Measurements from ENCODE around the gene ITSN1.

ITSN1 gene

DNA sequence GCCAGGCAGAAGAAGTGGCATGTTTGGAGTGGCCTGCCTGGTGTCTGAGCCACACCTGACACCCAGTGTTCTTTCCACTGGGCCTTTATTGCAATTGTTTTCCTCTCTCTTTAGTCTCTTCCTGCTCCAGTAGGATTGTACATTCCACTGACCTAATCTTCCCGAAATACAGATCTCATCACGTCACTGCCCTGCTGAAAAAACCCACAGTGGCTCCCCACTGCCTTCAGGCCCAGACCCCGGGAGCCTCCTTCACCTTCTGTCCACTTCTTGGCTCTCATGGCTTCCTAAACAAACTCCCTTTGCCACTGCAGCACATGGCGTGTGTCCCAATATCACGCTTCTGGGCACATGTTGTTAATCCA is 298.6 kb downstream of the ITSN1 start:
- no peak for DNase-seq

DNA sequence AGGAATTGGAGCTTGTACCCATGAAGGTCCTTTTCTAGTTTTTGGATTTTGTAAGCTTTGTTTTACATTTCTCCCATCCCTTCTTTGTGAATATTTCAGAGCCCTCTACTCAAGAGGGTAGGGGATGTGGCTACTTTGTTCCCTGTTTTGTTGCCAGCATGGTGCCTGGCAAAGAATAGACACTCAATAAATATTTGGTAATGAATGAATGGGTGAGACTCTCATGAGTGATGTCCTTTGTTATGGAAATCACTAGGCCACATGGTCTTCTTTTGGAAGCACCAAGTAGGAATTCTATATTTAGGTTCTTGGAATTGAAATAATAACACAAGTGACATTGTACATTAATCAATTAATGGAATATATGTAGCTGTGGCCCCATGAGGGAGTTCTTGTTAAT is 300.1 kb downstream of the ITSN1 start:
- DNase-seq = no peak

DNA sequence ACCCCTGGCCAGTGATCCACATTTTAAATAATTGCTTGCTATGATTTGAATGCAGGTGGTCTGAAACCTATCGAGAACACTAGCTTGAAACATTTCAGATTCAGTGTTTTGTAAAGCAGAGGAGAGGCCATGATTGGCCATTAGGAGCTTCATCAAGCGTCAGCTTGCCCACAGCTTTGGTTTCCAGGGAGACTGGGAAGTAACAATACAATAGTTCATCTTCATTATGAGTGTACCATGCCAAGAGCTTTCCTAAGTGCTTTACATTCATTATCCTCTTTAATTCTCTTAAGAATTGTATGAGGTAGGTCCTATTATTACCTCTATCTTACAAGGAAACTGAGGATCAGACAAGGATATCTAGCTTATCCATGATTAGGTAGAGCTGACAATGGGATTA is 301.0 kb downstream of the ITSN1 start:
- DNase-seq = no peak

DNA sequence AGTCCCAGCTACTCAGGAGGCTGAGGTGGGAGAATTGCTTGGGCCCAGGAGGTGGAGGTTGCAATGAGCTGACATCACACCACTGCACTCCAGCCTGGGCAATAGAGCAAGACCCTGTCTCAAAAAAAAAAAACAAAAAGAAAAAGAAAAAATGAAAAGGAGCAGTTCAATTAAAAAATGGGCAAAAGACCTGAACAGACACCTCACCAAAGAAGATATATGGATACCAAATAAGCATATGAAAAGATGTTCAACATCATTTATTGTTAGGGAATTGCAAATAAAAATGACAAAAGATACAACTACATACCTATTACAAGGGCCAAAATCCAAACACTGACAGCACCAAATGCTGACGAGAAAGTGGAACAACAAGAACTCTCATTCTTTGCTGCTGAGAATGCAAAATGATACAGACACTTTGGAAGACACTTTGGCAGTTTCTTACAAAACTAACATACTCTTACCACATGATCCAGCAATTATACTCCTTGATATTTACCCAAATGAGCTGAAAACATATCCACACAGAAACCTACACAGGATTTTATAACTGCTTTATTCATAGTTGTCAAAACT is 302.0 kb downstream of the ITSN1 start:
- no peak for DNase-seq

DNA sequence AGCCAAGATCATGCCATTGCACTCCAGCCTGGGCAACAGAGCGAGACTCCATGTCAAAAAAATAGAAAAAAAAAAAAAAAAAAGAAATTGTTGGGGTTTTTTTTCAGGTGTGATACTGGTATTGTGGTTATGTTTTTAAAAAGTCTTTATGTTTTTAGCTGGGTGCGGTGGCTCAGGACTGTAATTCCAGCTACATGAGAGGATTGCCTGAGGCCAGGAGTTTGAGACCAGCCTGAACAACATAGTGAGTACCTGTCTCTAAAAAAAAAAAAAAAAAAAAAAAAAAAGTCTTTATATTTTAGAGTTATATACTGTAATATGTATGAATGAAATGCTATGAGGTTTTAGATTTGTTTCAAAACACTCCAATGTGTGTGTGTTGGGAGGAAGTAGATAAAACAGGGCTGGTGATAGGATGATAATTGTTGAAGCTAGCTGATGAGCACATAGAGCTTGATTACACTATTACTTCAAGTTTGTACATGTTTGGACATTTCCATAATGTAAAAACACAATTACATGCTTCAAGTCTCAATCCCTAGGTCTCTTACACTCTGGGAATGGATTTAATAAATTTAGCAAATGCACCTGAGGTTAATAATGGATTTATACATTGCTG is 303.5 kb downstream of the ITSN1 start:
- DNase-seq = no peak

DNA sequence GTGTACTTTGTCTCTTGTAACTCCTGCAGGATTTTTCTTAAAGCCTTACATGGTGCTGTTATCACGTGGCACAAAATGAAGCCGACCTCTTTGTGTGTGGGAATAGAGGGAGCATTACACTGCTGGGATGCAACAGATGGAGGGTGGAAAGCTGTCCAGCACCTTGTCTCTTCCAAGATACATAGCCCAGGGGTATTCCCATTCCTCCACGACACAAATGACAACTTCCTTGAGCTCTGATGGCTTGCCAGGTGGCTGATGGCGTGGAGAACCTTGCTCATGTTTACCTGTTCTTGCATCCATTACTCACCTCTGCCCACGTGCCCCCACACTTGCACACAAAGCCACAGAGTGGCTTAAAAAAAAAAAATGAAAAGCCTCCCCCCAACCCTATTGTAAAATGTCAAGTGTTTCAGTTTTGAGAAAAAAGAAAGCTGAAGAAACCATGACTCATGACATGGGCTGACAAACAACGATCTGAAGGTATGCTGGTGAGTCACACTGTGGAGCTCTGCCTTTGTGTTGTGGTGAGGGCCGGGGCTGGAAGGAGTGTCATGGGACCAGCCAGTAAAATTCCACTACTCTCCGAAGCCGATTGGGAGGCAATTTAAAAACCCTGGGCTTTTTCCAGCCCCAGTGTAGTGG is 305.3 kb downstream of the ITSN1 start:
- DNase-seq = no peak

DNA sequence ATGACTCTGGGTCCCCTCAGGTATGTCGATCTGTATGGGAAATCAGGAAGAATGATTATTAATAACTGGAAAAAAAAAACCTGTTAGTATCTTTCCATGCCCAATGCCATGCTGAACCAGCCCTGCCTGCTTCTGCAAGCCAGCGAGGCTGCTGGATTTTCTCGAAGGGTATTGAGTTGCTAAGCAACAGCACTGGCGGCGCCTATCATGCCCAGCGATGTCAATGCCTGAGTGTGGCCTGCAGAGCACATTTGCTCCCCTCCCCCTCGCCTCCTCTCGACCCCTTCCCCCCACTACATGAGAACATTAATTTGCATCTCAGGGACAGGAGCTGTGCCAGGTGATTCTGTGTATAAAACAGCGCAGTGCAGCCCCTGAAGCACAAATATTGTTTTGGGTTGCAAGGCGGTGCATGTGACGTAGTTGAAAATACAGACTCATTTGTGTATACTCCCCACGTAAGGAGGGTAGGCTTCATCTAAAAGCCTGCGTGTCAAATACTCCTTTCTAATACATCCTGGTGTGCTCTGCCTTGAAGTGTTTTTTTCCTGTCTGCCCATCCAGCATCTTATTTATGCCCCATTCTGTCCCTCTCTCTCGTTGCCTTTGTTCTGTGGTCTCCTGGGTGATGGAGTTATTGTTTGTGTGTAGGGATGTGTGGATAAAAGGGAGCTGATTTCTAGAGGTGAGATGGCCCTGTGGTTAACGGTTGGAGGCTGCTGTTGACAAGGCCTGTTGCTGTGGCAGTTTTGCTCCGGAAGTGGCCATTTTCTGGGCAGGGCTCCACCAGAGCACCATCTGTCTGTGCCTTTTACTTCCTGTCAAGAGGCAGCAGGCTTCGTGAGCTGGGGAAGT is 306.0 kb downstream of the ITSN1 start:
- DNase-seq = peak; percentile 29

DNA sequence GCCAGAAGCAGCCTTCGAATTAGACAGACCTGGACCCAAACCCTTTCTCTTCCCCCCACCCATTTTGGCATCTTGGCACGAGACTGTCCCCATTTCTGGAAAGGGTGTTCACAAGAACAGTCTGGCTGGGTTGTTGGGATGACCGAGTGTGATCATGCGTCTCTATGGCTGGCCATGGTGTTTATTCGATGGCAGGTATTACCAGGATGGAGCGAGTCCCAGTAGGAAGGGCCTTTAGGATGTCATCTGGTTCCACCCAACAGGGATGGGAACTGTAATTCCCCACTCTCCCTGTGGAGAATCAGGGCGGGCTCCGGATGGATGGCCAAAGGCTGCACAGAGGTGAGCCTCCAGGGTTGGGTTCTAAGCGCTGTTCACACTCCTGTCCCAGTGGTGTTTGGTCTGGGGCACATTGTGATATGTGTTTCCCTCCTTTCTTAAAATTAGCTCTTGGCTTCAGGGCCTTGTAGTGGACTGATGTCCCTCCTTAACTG is 306.7 kb downstream of the ITSN1 start:
- DNase-seq = no peak

Measured in NCI-H1694 treated with DMSO at 0.1 percent for 48 hours (cell line).